Raji (cell line): ENCODE results near the gene NEDD8.

Experiments used
- POLR2A ChIP-seq: IDR thresholded peaks from 2 replicates; pipeline ENCODE4 v1.6.1; 2011; ENCODE audit warnings: low read depth, low read length, control low read depth; ENCODE audit not compliant: insufficient read depth

Gene NEDD8

GRCh38 chr14:24167469-24168114 is 64.6 kb downstream of the NEDD8 start:
- TF ChIP-seq POLR2A = no peak
